Peyer's patch (tissue), 4 donors: ENCODE data around the gene TRAPPC5. TPM values are rescaled to one million over a fixed set of nuclear protein-coding genes. Genes with fewer than 3 reads are reported as not detected.

ENCODE experiments used
- DNase-seq, 3 donors: peaks; one replicate each; pipeline ENCODE4 v3.0.0-alpha.2; 2017 to 2019
- H3K27ac ChIP-seq, 4 donors: fragments of 200-600 bp; sonication (generic); one replicate each; pipeline ENCODE4 v1.5.1; 2016 to 2019
- H3K27me3 ChIP-seq, 2 donors: fragments of 200-600 bp; sonication (generic); one replicate each; pipeline ENCODE4 v1.5.1; 2019
- H3K36me3 ChIP-seq, 3 donors: fragments of 200-600 bp; sonication (generic); one replicate each; pipeline ENCODE4 v1.5.1; 2016 to 2019
- H3K4me1 ChIP-seq, 4 donors: fragments of 200-600 bp; sonication (generic); one replicate each; pipeline ENCODE4 v1.5.1; 2016 to 2019
- H3K4me3 ChIP-seq, 4 donors: fragments of 200-600 bp; sonication (generic); 1 replicate in 3 of 4; 2 replicates in 1 of 4; pipeline ENCODE4 v1.5.1; 2016 to 2019; ENCODE audit warnings: mild to moderate bottlenecking in 1 of 4
- H3K9me3 ChIP-seq, 4 donors: fragments of 200-600 bp; sonication (generic); one replicate each; pipeline ENCODE4 v1.5.1; 2016 to 2019; ENCODE audit warnings: mild to moderate bottlenecking in 1 of 4
- POLR2A ChIP-seq, 2 donors: fragments of 450-650 bp; IDR thresholded peaks; one replicate each; pipeline ENCODE4 v1.5.1; 2017; ENCODE audit warnings: antibody characterized with exemption in 2 of 2, mild to moderate bottlenecking in 2 of 2, moderate library complexity in 2 of 2
- total RNA-seq, 4 donors: library from RNA; depleted of rRNA; stranded (reverse); fragments of >200 nt; gene quantifications; one replicate each; pipeline ENCODE4 v1.1.0, GENCODE V29; 2016
- TF ChIP-seq, protein P1 (sequence below), 6 experiments: fragments of 450-650 bp in 4 of 6; fragments of 200-600 bp in 2 of 6; sonication (generic) in 1 of 6; IDR thresholded peaks; one replicate each; pipeline ENCODE4 v1.5.1; 2017 to 2019; ENCODE audit warnings: antibody characterized with exemption in 6 of 6, mild to moderate bottlenecking in 3 of 6, moderate library complexity in 1 of 6

The TRAPPC5 gene
- total RNA-seq, 4 donors from 2014 or later = 18.2 to 55.8 (median 54.0) TPM

DNA sequence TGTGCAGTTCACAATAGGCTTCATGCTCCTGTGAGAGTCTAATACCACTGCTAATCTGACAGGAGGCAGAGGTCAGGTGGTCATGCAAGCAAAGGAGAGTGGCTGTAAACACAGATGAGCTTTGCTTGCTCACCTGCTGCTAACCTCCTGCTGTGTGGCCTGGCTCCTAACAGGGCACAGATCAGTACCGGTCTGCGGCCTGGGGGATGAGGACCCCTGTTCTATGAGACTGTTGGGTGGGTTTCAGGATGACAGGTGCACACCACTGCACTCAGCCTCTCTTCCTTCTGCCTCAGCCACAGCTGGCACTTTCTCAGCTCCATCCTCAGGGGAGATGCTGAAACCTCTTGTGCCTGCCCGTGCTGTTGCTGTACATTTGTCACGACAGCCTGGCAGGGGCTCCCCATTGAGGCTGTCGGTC is 41.6 kb downstream of the TRAPPC5 start:
- H3K36me3 ChIP-seq = no peaks in the 10 kb centered on the region
- no peaks in the 10 kb centered on the region for H3K27me3 ChIP-seq
- no peaks in the 10 kb centered on the region for H3K4me1 ChIP-seq
- TF ChIP-seq, protein P1, sequence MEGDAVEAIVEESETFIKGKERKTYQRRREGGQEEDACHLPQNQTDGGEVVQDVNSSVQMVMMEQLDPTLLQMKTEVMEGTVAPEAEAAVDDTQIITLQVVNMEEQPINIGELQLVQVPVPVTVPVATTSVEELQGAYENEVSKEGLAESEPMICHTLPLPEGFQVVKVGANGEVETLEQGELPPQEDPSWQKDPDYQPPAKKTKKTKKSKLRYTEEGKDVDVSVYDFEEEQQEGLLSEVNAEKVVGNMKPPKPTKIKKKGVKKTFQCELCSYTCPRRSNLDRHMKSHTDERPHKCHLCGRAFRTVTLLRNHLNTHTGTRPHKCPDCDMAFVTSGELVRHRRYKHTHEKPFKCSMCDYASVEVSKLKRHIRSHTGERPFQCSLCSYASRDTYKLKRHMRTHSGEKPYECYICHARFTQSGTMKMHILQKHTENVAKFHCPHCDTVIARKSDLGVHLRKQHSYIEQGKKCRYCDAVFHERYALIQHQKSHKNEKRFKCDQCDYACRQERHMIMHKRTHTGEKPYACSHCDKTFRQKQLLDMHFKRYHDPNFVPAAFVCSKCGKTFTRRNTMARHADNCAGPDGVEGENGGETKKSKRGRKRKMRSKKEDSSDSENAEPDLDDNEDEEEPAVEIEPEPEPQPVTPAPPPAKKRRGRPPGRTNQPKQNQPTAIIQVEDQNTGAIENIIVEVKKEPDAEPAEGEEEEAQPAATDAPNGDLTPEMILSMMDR (IDR thresholded peaks at IDR 0.05) = no peak
- no peak for TF ChIP-seq POLR2A (IDR thresholded peaks at IDR 0.05)
- no peak overlapping the region for H3K4me3 ChIP-seq
- DNase-seq = no peak
- no peak overlapping the region for H3K27ac ChIP-seq
- no peaks in the 10 kb centered on the region for H3K9me3 ChIP-seq

DNA sequence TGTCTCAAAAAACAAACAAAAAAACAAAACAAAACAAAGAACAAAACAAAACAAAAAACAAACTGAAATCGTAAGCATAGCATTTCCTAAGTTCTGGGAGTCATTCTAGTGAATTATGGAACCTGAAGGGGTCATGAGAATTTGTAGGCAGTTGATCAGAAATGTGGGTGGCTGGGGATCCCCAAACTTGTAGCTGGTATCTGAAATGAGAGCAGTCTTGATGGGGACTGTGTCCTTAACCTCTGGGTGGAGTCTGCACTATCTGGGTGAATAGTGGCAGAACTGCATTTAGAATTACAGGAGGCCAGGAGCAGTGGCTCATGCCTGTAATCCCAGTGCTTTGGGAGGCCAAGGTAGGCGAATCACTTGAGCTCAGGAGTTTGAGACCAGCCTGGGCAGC is 45.2 kb downstream of the TRAPPC5 start:
- Histone ChIP-seq H3K4me1 (peaks cover 0 to 11% (median 3%) of the 10 kb centered on the region in 4 donors), H3K27me3 (peaks cover 0 to 24% of the 10 kb centered on the region in 2 donors), H3K9me3 (no peaks in the 10 kb centered on the region), H3K4me3 (no peak overlapping the region), H3K27ac (no peak overlapping the region), H3K36me3 (no peaks in the 10 kb centered on the region)
- no peak for DNase-seq
- no peak for TF ChIP-seq POLR2A (IDR thresholded peaks at IDR 0.05)
- TF ChIP-seq, protein P1 (IDR thresholded peaks at IDR 0.05) = no peak

DNA sequence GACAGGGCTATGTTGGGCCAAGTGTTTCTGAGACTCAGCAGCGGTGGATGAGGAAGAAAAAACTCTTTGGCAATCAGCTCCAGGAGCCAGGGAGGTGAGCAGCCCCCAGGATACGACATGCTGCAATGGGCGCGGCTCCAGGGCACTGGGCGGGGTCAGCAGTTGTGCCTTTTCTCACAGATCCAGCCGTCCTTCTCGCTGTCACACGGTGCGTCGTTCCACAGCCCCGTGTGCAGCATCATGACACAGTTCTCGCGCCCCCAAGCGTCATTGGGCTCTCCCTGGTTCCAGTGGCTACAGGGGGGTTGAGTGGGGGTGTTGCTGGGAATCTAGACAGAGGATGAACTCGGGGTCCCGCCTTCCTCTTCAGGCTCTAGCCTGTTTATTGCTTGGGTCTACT is 48.6 kb downstream of the TRAPPC5 start:
- TF ChIP-seq, protein P1 (IDR thresholded peaks at IDR 0.05) = no peak
- no peak for TF ChIP-seq POLR2A (IDR thresholded peaks at IDR 0.05)
- Histone ChIP-seq H3K9me3 (no peaks in the 10 kb centered on the region), H3K27ac (no peak overlapping the region), H3K4me1 (peaks cover 0 to 11% (median 3%) of the 10 kb centered on the region in 4 donors), H3K4me3 (no peak overlapping the region), H3K27me3 (peaks cover 0 to 27% of the 10 kb centered on the region in 2 donors), H3K36me3 (no peaks in the 10 kb centered on the region)
- no peak for DNase-seq

DNA sequence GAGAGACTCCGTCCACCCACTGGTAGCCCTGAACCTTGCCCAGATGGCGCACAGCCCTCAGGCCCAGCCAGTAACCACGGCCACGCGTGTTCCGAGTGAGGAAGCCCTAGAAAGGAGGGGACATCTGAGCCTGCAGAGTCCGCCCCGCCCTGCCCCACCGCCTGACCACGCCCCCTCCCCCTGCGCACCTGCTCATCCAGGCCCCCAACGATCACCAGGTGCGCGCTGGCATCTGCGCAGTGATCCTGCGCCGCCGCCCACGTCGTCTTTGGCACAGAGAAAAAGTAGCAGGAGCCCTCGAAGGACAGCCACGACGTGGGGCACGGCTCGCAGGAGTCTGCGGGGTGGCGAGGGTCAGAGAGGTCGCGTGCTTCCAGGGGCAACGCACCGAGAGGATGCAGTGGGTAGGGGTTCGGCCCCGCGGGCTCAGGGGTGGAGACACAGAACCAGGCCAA is 49.2 kb downstream of the TRAPPC5 start:
- no peaks in the 10 kb centered on the region for H3K36me3 ChIP-seq
- TF ChIP-seq, protein P1 (IDR thresholded peaks at IDR 0.05) = no peak
- no peak for TF ChIP-seq POLR2A (IDR thresholded peaks at IDR 0.05)
- no peak overlapping the region for H3K27ac ChIP-seq
- H3K4me1 ChIP-seq = peaks cover 0 to 11% (median 3%) of the 10 kb centered on the region in 4 donors
- no peak for DNase-seq
- peak overlapping the region in 1 of 4 donors; percentile 15 for H3K4me3 ChIP-seq
- H3K27me3 ChIP-seq = peaks cover 0 to 27% of the 10 kb centered on the region in 2 donors
- no peaks in the 10 kb centered on the region for H3K9me3 ChIP-seq

DNA sequence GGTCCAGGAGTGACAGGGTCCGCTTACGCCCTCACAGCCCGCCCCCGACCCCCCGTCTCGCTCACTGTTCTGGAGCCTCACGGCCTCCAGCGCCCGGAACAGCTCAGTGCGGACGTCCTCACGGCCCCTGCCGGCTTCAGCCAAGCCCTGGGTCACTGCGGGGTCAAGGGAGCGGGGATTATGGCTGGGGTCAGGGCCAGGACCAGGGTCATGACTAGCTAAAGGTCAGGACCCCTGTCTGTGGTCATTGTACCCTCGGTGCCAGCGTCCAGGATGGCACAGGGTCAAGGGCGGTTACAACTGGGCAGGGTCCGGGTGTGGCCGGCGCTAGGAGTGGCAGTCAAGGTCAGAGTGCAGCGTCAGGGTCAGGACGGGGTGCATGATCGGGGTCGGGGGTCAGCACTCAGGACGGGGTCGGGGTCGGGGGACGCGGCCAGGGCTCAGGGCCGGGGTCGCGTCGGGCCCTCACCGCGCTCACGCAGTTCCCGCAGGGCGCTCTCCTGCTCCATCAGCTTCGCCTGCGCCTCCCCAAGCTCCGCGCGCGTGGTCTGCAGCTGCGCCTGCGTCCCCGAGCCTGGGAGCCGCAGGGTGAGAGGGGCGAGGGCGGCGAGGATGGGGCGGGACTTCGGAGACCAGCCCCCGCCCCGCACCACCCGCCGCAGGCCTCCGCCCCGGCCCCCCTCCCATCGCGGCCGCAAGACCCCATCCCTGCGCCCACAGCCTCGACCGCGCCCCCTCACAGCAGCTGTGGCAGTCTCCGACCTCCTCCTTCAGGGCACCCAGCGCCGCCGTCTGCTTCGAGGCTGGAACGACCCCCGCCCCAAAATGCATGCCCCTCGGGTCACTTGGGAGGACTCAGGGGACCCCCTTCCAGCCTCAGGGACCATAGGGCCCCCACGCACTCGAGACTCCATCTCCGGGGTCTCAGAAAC is 49.9 kb downstream of the TRAPPC5 start:
- Histone ChIP-seq H3K4me1 (peaks cover 0 to 11% (median 3%) of the 10 kb centered on the region in 4 donors), H3K4me3 (peak overlapping the region in 1 of 4 donors; percentile 15), H3K27ac (no peak overlapping the region), H3K9me3 (no peaks in the 10 kb centered on the region), H3K27me3 (peaks cover 0 to 27% of the 10 kb centered on the region in 2 donors), H3K36me3 (no peaks in the 10 kb centered on the region)
- TF ChIP-seq, protein P1 (IDR thresholded peaks at IDR 0.05) = no peak
- TF ChIP-seq POLR2A (IDR thresholded peaks at IDR 0.05) = no peak
- DNase-seq = no peak
